DOHH2 (cell line): ENCODE measurements around the gene CCDC116.
"Not testable (repeated sequence)": the region's sequence is repeated elsewhere in the genome, so short reads cannot be mapped to it uniquely, and the experiment has no call there.

ENCODE experiments used
- EZH2phosphoT487 ChIP-seq: fragments of 200-600 bp; sonication (generic); IDR thresholded peaks from 2 replicates; pipeline ENCODE4 v1.6.1; 2017; ENCODE audit warnings: borderline replicate concordance, mild to moderate bottlenecking, antibody characterized with exemption, low read length, moderate library complexity, mixed read lengths
- TF ChIP-seq, protein P1 (sequence below): fragments of 200-600 bp; sonication (generic); IDR thresholded peaks from one replicate; pipeline ENCODE4 v1.5.1; 2014; ENCODE audit warnings: antibody characterized with exemption, mild to moderate bottlenecking, low read depth, low read length; ENCODE audit not compliant: poor library complexity, severe bottlenecking

DNA sequence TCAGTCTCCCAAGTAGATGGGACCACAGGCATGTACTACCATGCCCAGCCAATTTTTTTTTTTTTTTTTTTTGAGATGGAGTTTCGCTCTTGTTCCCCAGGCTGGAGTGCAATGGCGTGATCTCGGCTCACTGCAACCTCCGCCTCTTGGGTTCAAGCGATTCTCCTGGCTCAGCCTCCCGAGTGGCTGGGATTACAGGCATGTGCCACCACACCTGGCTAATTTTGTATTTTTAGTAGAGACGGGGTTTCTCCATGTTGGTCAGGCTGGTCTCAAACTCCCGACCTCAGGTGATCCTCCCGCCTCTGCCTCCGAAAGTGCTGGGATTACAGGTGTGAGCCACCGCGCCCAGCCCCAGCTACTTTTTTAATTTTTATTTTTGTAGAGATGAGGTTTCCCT is 46.3 kb downstream of the CCDC116 start:
- TF ChIP-seq, protein P1, sequence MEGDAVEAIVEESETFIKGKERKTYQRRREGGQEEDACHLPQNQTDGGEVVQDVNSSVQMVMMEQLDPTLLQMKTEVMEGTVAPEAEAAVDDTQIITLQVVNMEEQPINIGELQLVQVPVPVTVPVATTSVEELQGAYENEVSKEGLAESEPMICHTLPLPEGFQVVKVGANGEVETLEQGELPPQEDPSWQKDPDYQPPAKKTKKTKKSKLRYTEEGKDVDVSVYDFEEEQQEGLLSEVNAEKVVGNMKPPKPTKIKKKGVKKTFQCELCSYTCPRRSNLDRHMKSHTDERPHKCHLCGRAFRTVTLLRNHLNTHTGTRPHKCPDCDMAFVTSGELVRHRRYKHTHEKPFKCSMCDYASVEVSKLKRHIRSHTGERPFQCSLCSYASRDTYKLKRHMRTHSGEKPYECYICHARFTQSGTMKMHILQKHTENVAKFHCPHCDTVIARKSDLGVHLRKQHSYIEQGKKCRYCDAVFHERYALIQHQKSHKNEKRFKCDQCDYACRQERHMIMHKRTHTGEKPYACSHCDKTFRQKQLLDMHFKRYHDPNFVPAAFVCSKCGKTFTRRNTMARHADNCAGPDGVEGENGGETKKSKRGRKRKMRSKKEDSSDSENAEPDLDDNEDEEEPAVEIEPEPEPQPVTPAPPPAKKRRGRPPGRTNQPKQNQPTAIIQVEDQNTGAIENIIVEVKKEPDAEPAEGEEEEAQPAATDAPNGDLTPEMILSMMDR: not testable (repeated sequence)
- TF ChIP-seq EZH2phosphoT487: not testable (repeated sequence)
